Transverse colon (tissue), 3 donors: ENCODE data around the gene ALPK1.

Experiments used
- POLR2A ChIP-seq: fragments of 450-650 bp; IDR thresholded peaks from one replicate; pipeline ENCODE4 v1.6.1; 2016; ENCODE audit warnings: antibody characterized with exemption, mild to moderate bottlenecking, moderate library complexity
- TF ChIP-seq, protein P1 (sequence below), 5 experiments: fragments of 200-600 bp in 3 of 5; fragments of 450-650 bp in 2 of 5; sonication (generic) in 3 of 5; IDR thresholded peaks; 1 replicate in 2 of 5; 2 replicates in 3 of 5; pipeline ENCODE4 v1.5.1; 2016 to 2017; ENCODE audit warnings: antibody characterized with exemption in 5 of 5, inconsistent platforms in 3 of 5, mild to moderate bottlenecking in 2 of 5, moderate library complexity in 1 of 5

DNA sequence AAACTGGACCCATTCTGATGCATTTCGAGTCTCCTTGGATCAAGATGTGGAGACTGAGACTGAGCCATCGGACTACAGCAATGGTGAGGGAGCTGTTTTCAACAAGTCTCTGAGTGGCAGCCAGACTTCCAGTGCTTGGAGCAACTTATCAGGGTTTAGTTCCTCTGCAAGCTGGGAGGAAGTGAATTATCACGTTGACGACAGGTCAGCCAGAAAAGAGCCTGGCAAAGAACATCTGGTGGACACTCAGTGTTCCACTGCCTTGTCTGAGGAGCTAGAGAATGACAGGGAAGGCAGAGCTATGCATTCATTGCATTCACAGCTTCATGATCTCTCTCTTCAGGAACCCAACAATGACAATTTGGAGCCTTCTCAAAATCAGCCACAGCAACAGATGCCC, 134.0 kb downstream of the ALPK1 start:
- TF ChIP-seq, protein P1, sequence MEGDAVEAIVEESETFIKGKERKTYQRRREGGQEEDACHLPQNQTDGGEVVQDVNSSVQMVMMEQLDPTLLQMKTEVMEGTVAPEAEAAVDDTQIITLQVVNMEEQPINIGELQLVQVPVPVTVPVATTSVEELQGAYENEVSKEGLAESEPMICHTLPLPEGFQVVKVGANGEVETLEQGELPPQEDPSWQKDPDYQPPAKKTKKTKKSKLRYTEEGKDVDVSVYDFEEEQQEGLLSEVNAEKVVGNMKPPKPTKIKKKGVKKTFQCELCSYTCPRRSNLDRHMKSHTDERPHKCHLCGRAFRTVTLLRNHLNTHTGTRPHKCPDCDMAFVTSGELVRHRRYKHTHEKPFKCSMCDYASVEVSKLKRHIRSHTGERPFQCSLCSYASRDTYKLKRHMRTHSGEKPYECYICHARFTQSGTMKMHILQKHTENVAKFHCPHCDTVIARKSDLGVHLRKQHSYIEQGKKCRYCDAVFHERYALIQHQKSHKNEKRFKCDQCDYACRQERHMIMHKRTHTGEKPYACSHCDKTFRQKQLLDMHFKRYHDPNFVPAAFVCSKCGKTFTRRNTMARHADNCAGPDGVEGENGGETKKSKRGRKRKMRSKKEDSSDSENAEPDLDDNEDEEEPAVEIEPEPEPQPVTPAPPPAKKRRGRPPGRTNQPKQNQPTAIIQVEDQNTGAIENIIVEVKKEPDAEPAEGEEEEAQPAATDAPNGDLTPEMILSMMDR (IDR thresholded peaks at IDR 0.05), result no peak
- TF ChIP-seq POLR2A, result no peak
